Keratinocyte (primary cell): Measurements from ENCODE around the gene YWHAE. TPM values are rescaled to one million over a fixed set of nuclear protein-coding genes. Genes with fewer than 3 reads are reported as not detected.
"Not testable (repeated sequence)": the region's sequence is repeated elsewhere in the genome, so short reads cannot be mapped to it uniquely, and the experiment has no call there.

Source experiments
- DNase-seq: peaks from one replicate; pipeline ENCODE4 v3.0.0-alpha.2; 2011; ENCODE audit warnings: low read depth, missing footprints, low spot score
- FAIRE-seq: peaks from 2 replicates; lab custom pipeline; 2011; peaks lifted over from hg19 to GRCh38; lab: Jason Lieb, UNC
- H2AFZ ChIP-seq: 2 replicates; pipeline ENCODE4 v1.6.0; 2012; ENCODE audit warnings: low read length, control low read depth, inconsistent platforms; ENCODE audit not compliant: control insufficient read depth
- H3K27ac ChIP-seq: 2 replicates; pipeline ENCODE4 v1.5.1; 2011; ENCODE audit warnings: low read length; ENCODE audit not compliant: control insufficient read depth, insufficient read depth
- H3K27me3 ChIP-seq: 3 replicates; pipeline ENCODE4 v1.6.0; 2011; ENCODE audit warnings: low read length; ENCODE audit not compliant: control insufficient read depth, insufficient read depth; ENCODE audit errors: extremely low read depth
- H3K36me3 ChIP-seq, 2 experiments: 2 replicates in 1 of 2; 3 replicates in 1 of 2; pipeline ENCODE4 v1.5.1; 2011; ENCODE audit warnings: low read length in 2 of 2, mild to moderate bottlenecking in 1 of 2; ENCODE audit not compliant: control insufficient read depth in 2 of 2, insufficient read depth in 2 of 2; ENCODE audit errors: extremely low read depth in 1 of 2
- H3K4me1 ChIP-seq: 3 replicates; pipeline ENCODE4 v1.5.1; 2011; ENCODE audit warnings: low read length; ENCODE audit not compliant: control insufficient read depth, insufficient read depth; ENCODE audit errors: extremely low read depth
- H3K4me2 ChIP-seq: 3 replicates; pipeline ENCODE4 v1.6.0; 2011; ENCODE audit warnings: low read depth, low read length; ENCODE audit not compliant: control insufficient read depth, insufficient read depth; ENCODE audit errors: extremely low read depth
- H3K4me3 ChIP-seq, 3 experiments: fragments of 200-600 bp in 1 of 3; sonication (generic) in 1 of 3; 2 replicates in 2 of 3; 3 replicates in 1 of 3; pipeline ENCODE4 v1.5.1; 2011 to 2016; ENCODE audit warnings: low read length in 3 of 3, mild to moderate bottlenecking in 3 of 3, control low read depth in 2 of 3, inconsistent platforms in 1 of 3, low read depth in 1 of 3, mixed read lengths in 1 of 3, mixed run types in 1 of 3, moderate library complexity in 1 of 3; ENCODE audit not compliant: control insufficient read depth in 2 of 3, insufficient read depth in 2 of 3; ENCODE audit errors: extremely low read depth in 1 of 3
- H3K79me2 ChIP-seq: 2 replicates; pipeline ENCODE4 v1.6.0; 2012; ENCODE audit warnings: low read length; ENCODE audit not compliant: control insufficient read depth, insufficient read depth
- H3K9ac ChIP-seq: 3 replicates; pipeline ENCODE4 v1.6.0; 2011; ENCODE audit warnings: low read length; ENCODE audit not compliant: control insufficient read depth, insufficient read depth; ENCODE audit errors: extremely low read depth
- H3K9me1 ChIP-seq: 3 replicates; pipeline ENCODE4 v1.6.0; 2011; ENCODE audit warnings: low read length; ENCODE audit not compliant: control insufficient read depth, insufficient read depth; ENCODE audit errors: extremely low read depth
- H3K9me3 ChIP-seq: 2 replicates; pipeline ENCODE4 v1.5.1; 2012; ENCODE audit warnings: low read depth, low read length; ENCODE audit not compliant: control insufficient read depth
- H4K20me1 ChIP-seq: 3 replicates; pipeline ENCODE4 v1.6.0; 2011; ENCODE audit warnings: low read length; ENCODE audit not compliant: control insufficient read depth, insufficient read depth; ENCODE audit errors: extremely low read depth
- EZH2 ChIP-seq: IDR thresholded peaks from one replicate; pipeline ENCODE4 v1.6.1; 2012; ENCODE audit warnings: inconsistent platforms, mild to moderate bottlenecking, low read length, moderate library complexity
- dilution Hi-C: fragments of 300-500 bp; cut with MboI; formaldehyde crosslinking; loops from one replicate; pipeline ENCODE4 v1.7.0; 2020; ENCODE audit warnings: low sequenced_read_pairs; ENCODE audit not compliant: extremely low pct_ligation_motif_present
- polyA plus RNA-seq, 5 experiments: library from polyadenylated mRNA; depleted of rRNA in 3 of 5; stranded (reverse) in 3 of 5; stranded (forward) in 1 of 5; unstranded in 1 of 5; fragments of >200 nt; gene quantifications; 1 replicate in 1 of 5; 2 replicates in 3 of 5; 3 replicates in 1 of 5; pipeline versions ENCODE4 v1.2.1 to v1.2.3, GENCODE V29; 2011 to 2012; ENCODE audit warnings: missing spikeins in 2 of 5, low read depth in 1 of 5, low replicate concordance in 1 of 5
- TF ChIP-seq, protein P1 (sequence below), 3 experiments: IDR thresholded peaks in 1 of 3; conservative IDR thresholded peaks in 1 of 3; optimal IDR thresholded peaks in 1 of 3; 2 replicates in 2 of 3; 3 replicates in 1 of 3; pipeline versions ENCODE3 to v1.5.1; 2011; ENCODE audit warnings: low read length in 3 of 3, mild to moderate bottlenecking in 3 of 3, moderate library complexity in 2 of 3, control low read depth in 1 of 3, inconsistent platforms in 1 of 3; ENCODE audit not compliant: insufficient read depth in 2 of 3; ENCODE audit errors: extremely low read depth in 1 of 3

Gene YWHAE
- polyA plus RNA-seq, 1 donor (not counting 4 experiments of a cell fraction or from before 2014, with no cell fraction given): 739 TPM

GRCh38 chr17:1360975-1361374 lies 39.0 kb downstream of the YWHAE start:
- peaks cover 18 to 43% of the 10 kb centered on the region in 2 experiments for H3K36me3 ChIP-seq
- H3K9me1 ChIP-seq: no peaks in the 10 kb centered on the region
- H3K27ac ChIP-seq: no peak overlapping the region
- dilution Hi-C loops: no loop called here
- no peaks in the 10 kb centered on the region for H3K27me3 ChIP-seq
- no peak overlapping the region for H3K4me3 ChIP-seq
- H3K9ac ChIP-seq: no peak overlapping the region
- no peaks in the 10 kb centered on the region for H3K9me3 ChIP-seq
- no peak overlapping the region for H3K4me2 ChIP-seq
- H3K4me1 ChIP-seq: peaks cover 17% of the 10 kb centered on the region
- no peak overlapping the region for H2AFZ ChIP-seq
- no peak for FAIRE-seq
- H4K20me1 ChIP-seq: peaks cover 39% of the 10 kb centered on the region
- H3K79me2 ChIP-seq: peaks cover 91% of the 10 kb centered on the region
- no peak for DNase-seq
- no peak for TF ChIP-seq EZH2
- TF ChIP-seq, protein P1, sequence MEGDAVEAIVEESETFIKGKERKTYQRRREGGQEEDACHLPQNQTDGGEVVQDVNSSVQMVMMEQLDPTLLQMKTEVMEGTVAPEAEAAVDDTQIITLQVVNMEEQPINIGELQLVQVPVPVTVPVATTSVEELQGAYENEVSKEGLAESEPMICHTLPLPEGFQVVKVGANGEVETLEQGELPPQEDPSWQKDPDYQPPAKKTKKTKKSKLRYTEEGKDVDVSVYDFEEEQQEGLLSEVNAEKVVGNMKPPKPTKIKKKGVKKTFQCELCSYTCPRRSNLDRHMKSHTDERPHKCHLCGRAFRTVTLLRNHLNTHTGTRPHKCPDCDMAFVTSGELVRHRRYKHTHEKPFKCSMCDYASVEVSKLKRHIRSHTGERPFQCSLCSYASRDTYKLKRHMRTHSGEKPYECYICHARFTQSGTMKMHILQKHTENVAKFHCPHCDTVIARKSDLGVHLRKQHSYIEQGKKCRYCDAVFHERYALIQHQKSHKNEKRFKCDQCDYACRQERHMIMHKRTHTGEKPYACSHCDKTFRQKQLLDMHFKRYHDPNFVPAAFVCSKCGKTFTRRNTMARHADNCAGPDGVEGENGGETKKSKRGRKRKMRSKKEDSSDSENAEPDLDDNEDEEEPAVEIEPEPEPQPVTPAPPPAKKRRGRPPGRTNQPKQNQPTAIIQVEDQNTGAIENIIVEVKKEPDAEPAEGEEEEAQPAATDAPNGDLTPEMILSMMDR (optimal IDR thresholded peaks at IDR 0.05 in 1 of 3, IDR thresholded peaks at IDR 0.05 in 1 of 3, conservative IDR thresholded peaks at IDR 0.05 in 1 of 3; ENCODE audit: extremely low read depth in 1 of 3, insufficient read depth in 2 of 3, low read length in 3 of 3): no peak

DNA sequence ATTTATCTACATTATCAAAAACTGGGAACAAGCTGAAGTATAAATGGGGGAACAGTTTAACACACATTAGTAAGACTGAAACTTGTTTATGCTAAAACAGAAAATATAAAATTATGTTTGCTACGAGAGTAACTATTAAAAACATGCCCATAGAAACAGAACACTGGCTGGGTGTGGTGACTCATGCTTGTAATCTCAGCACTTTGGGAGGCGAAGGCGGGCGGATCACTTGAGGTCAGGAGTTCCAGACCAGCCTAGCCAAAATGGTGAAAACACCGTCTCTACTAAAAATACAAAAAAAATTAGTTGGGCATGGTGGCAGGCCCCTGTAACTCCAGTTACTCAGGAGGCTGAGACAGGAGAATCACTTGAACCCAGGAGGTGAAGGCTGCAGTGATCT lies 39.7 kb downstream of the YWHAE start:
- Histone ChIP-seq H3K4me1 (peaks cover 10% of the 10 kb centered on the region), H3K36me3 (peaks cover 22 to 43% of the 10 kb centered on the region in 2 experiments), H4K20me1 (peaks cover 37% of the 10 kb centered on the region), H3K79me2 (peaks cover 89% of the 10 kb centered on the region)
- H3K9me1 ChIP-seq, FAIRE-seq, H3K4me2 ChIP-seq, H3K9me3 ChIP-seq, dilution Hi-C loops, H3K9ac ChIP-seq, H3K27ac ChIP-seq, H3K27me3 ChIP-seq, H2AFZ ChIP-seq, H3K4me3 ChIP-seq, DNase-seq: not testable (repeated sequence)

DNA sequence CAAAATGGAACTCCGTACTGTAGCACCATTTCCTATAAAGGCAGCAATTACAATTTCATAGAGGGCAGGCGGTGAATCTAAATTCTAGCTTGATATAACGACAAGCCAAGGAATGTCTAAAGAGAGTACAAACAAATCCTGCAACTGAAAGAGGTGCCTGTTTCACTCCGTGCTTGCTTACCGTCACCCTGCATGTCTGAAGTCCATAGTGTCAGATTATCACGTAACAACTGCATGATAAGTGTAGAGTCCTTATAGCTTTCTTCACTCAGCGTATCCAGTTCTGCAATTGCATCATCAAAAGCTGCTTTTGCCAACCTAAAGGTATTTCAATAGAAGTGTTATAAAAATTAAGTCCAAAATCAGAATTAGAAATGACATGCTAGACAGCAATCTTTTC lies 46.0 kb downstream of the YWHAE start:
- H2AFZ ChIP-seq: no peak overlapping the region
- no peaks in the 10 kb centered on the region for H3K9me3 ChIP-seq
- DNase-seq (no peak), FAIRE-seq (no peak)
- no peak overlapping the region for H3K4me2 ChIP-seq
- peaks cover 16% of the 10 kb centered on the region for H4K20me1 ChIP-seq
- dilution Hi-C loops: no loop called here
- H3K9me1 ChIP-seq: no peaks in the 10 kb centered on the region
- no peak overlapping the region for H3K27ac ChIP-seq
- H3K4me3 ChIP-seq: no peak overlapping the region
- no peak overlapping the region for H3K9ac ChIP-seq
- H3K4me1 ChIP-seq: no peaks in the 10 kb centered on the region
- no peaks in the 10 kb centered on the region for H3K27me3 ChIP-seq
- peaks cover 22 to 33% of the 10 kb centered on the region in 2 experiments for H3K36me3 ChIP-seq
- H3K79me2 ChIP-seq: peaks cover 82% of the 10 kb centered on the region
- TF ChIP-seq, protein P1 (optimal IDR thresholded peaks at IDR 0.05 in 1 of 3, IDR thresholded peaks at IDR 0.05 in 1 of 3, conservative IDR thresholded peaks at IDR 0.05 in 1 of 3; ENCODE audit: extremely low read depth in 1 of 3, insufficient read depth in 2 of 3, low read length in 3 of 3): no peak
- no peak for TF ChIP-seq EZH2

DNA sequence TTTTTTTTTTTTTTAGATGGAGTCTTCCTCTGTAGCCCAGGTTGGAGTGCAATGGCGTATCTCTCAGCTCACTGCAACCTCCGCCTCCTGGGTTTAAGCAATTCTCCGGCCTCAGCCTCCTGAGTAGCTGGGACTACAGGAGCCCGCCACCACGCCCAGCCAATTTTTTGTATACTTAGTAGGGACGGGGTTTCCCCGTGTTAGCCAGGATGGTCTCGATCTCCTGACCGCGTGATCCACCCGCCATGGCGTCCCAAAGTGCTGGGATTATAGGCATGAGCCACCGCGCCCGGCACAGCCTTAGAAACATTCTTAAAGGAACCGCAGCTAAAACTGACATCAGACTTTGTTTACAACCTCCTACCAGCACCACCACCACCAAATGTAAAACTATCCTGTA lies 47.5 kb downstream of the YWHAE start:
- H3K4me3 ChIP-seq, H3K27ac ChIP-seq, dilution Hi-C loops, H3K9me1 ChIP-seq, H3K27me3 ChIP-seq, H3K9ac ChIP-seq, H3K4me1 ChIP-seq, H3K4me2 ChIP-seq, H2AFZ ChIP-seq, H3K9me3 ChIP-seq, DNase-seq, FAIRE-seq: not testable (repeated sequence)
- Histone ChIP-seq H3K36me3 (peaks cover 23 to 35% of the 10 kb centered on the region in 2 experiments), H3K79me2 (peaks cover 86% of the 10 kb centered on the region), H4K20me1 (peaks cover 23% of the 10 kb centered on the region)
